GM23338 (cell line): Measurements from ENCODE around the gene ATP6V0E2. TPM values are rescaled to one million over a fixed set of nuclear protein-coding genes. Genes with fewer than 3 reads are reported as not detected.

Source experiments
- ATAC-seq: fragments of 200-7000 bp; cut with Tn5 transposase; 3 replicates; pipeline ENCODE4 v1.9.1; 2020
- DNase-seq: peaks from one replicate; pipeline ENCODE4 v3.0.0-alpha.2; 2015; ENCODE audit warnings: low spot score
- H2AFZ ChIP-seq: fragments of 200-600 bp; sonication (generic); 2 replicates; pipeline ENCODE4 v1.8.0; 2016; ENCODE audit warnings: antibody characterized with exemption, mild to moderate bottlenecking, moderate library complexity
- H3F3A ChIP-seq: fragments of 200-600 bp; sonication (generic); replicated peaks from 2 replicates; pipeline ENCODE4 v1.8.0; 2017; ENCODE audit warnings: antibody characterized with exemption, mixed run types, low read depth
- H3K27ac ChIP-seq: fragments of 200-600 bp; sonication (generic); 2 replicates; pipeline ENCODE4 v1.6.1; 2016; ENCODE audit warnings: low read depth
- H3K27me3 ChIP-seq: fragments of 200-600 bp; sonication (generic); 2 replicates; pipeline ENCODE4 v1.8.0; 2016; ENCODE audit warnings: mild to moderate bottlenecking, mixed run types, moderate library complexity; ENCODE audit not compliant: insufficient read depth
- H3K36me3 ChIP-seq: fragments of 200-600 bp; sonication (generic); 2 replicates; pipeline ENCODE4 v1.8.0; 2016; ENCODE audit warnings: mild to moderate bottlenecking; ENCODE audit not compliant: insufficient read depth
- H3K4me1 ChIP-seq: fragments of 200-600 bp; sonication (generic); 2 replicates; pipeline ENCODE4 v1.8.0; 2016; ENCODE audit warnings: mild to moderate bottlenecking, moderate library complexity; ENCODE audit not compliant: insufficient read depth
- H3K4me2 ChIP-seq: fragments of 200-600 bp; sonication (generic); 2 replicates; pipeline ENCODE4 v1.7.1; 2017; ENCODE audit warnings: mixed run types
- H3K4me3 ChIP-seq: fragments of 200-600 bp; sonication (generic); 2 replicates; pipeline ENCODE4 v1.6.1; 2016; ENCODE audit warnings: mixed run types
- H3K79me2 ChIP-seq: fragments of 200-600 bp; sonication (generic); replicated peaks from 2 replicates; pipeline ENCODE4 v1.8.0; 2017; ENCODE audit warnings: mild to moderate bottlenecking; ENCODE audit not compliant: insufficient read depth
- H3K9me2 ChIP-seq: fragments of 200-600 bp; sonication (generic); 2 replicates; pipeline ENCODE4 v1.8.0; 2017; ENCODE audit not compliant: insufficient read depth
- H4K20me1 ChIP-seq: fragments of 200-600 bp; sonication (generic); replicated peaks from 2 replicates; pipeline ENCODE4 v1.8.0; 2017; ENCODE audit warnings: mild to moderate bottlenecking; ENCODE audit not compliant: insufficient read depth
- H3K27ac Mint-ChIP-seq: 2 replicates; pipeline ENCODE4 v1.8.0; 2020; ENCODE audit warnings: inconsistent platforms, mild to moderate bottlenecking, moderate library complexity, mixed read lengths
- H3K27me3 Mint-ChIP-seq: 3 replicates; pipeline ENCODE4 v1.8.0; 2022; ENCODE audit warnings: low read depth, mild to moderate bottlenecking, moderate library complexity, mixed read lengths, inconsistent platforms; ENCODE audit not compliant: insufficient read depth, poor library complexity
- H3K36me3 Mint-ChIP-seq: 3 replicates; pipeline ENCODE4 v1.8.0; 2021; ENCODE audit warnings: low read depth, mild to moderate bottlenecking, inconsistent platforms, moderate library complexity, mixed read lengths
- H3K4me1 Mint-ChIP-seq: 3 replicates; pipeline ENCODE4 v1.8.0; 2020; ENCODE audit warnings: mild to moderate bottlenecking, inconsistent platforms, mixed read lengths
- H3K4me3 Mint-ChIP-seq: 3 replicates; pipeline ENCODE4 v1.8.0; 2021; ENCODE audit warnings: moderate library complexity, mild to moderate bottlenecking, inconsistent platforms, mixed read lengths
- H3K9me3 Mint-ChIP-seq: 3 replicates; pipeline ENCODE4 v1.8.0; 2020; ENCODE audit warnings: moderate library complexity, mild to moderate bottlenecking, inconsistent platforms, mixed read lengths
- CREB1 ChIP-seq: fragments of 250-450 bp; sonication (Bioruptor Pico); IDR thresholded peaks from 2 replicates; pipeline ENCODE4 v1.5.0; 2020; ENCODE audit warnings: low read depth, mild to moderate bottlenecking, moderate library complexity
- CTCF ChIP-seq, 2 experiments: fragments of 200-600 bp in 1 of 2; sonication (generic) in 1 of 2; conservative IDR thresholded peaks; 2 replicates each; pipeline versions ENCODE4 v1.5.1 to v1.6.1; 2016 to 2017; ENCODE audit warnings: antibody characterized with exemption in 2 of 2, low read depth in 2 of 2, mild to moderate bottlenecking in 2 of 2, moderate library complexity in 1 of 2
- ETS1 ChIP-seq: IDR thresholded peaks from 2 replicates; pipeline ENCODE4 v1.6.1; 2016; ENCODE audit warnings: antibody characterized with exemption
- EZH2phosphoT487 ChIP-seq: fragments of 200-600 bp; sonication (generic); IDR thresholded peaks from one replicate; pipeline ENCODE4 v1.8.1; 2018; ENCODE audit warnings: antibody characterized with exemption; ENCODE audit not compliant: unreplicated experiment
- JUNB ChIP-seq: IDR thresholded peaks from one replicate; pipeline ENCODE4 v1.6.1; 2016; ENCODE audit warnings: antibody characterized with exemption; ENCODE audit not compliant: unreplicated experiment
- POLR2AphosphoS5 ChIP-seq: IDR thresholded peaks from 2 replicates; pipeline ENCODE4 v1.6.1; 2016; ENCODE audit warnings: antibody characterized with exemption, low read depth
- REST ChIP-seq: IDR thresholded peaks from one replicate; pipeline ENCODE4 v1.6.1; 2018; ENCODE audit warnings: antibody characterized with exemption; ENCODE audit not compliant: unreplicated experiment
- STAT1 ChIP-seq: IDR thresholded peaks from one replicate; pipeline ENCODE4 v1.6.1; 2016; ENCODE audit warnings: antibody characterized with exemption; ENCODE audit not compliant: unreplicated experiment
- ZNF114 ChIP-seq: fragments of 250-450 bp; sonication (Bioruptor Pico); IDR thresholded peaks from 2 replicates; pipeline ENCODE4 v1.5.0; 2020; ENCODE audit warnings: mild to moderate bottlenecking, moderate library complexity
- ZNF331 ChIP-seq: fragments of 250-450 bp; sonication (Bioruptor Pico); IDR thresholded peaks from 2 replicates; pipeline ENCODE4 v1.5.0; 2020; ENCODE audit warnings: low read depth, mild to moderate bottlenecking, moderate library complexity
- ZNF462 ChIP-seq: fragments of 250-450 bp; sonication (Bioruptor Pico); IDR thresholded peaks from 2 replicates; pipeline ENCODE4 v1.5.0; 2020; ENCODE audit warnings: mild to moderate bottlenecking, moderate library complexity
- polyA plus RNA-seq: library from polyadenylated mRNA; unstranded; fragments of >200 nt; fragmentation: Nextera tagmentation; extraction: Ambion mirVana; gene quantifications from 2 replicates; pipeline ENCODE4 v1.2.1, GENCODE V29; 2016
- total RNA-seq: library from RNA; depleted of rRNA; stranded (reverse); fragments of >200 nt; shearing (Covaris generic); gene quantifications from 2 replicates; pipeline ENCODE4 v1.2.3, GENCODE V29; 2014

ATP6V0E2 gene
- total and polyA plus RNA-seq, 2 experiments from 2014 or later, result 15.6 to 34.7 TPM

DNA sequence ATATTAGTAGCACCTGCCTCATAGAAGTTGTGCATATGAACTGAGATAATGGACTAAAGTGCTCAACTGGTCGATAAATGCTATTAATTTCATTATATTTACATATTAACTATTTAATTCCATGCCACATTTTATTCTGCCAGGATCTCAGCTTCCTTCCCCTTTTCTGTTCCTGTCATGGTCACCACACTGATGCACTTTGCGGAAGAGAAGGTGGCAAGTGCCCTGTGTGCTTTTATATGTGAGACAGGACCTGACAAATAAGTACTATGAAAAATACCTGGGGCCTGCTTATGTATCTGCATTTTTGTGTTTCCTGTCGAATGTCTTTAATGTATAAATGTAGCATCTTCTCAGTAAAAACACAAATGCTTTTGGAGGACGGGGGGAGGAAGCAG is 12.2 kb downstream of the ATP6V0E2 start:
- ATAC-seq (no peak), DNase-seq (no peak)
- Histone ChIP-seq H4K20me1 (no peaks in the 10 kb centered on the region), H3K4me1 (peaks cover 8% of the 10 kb centered on the region; the same call in 1 of the 2 replicates), H3K79me2 (no peaks in the 10 kb centered on the region), H3F3A (no peaks in the 10 kb centered on the region), H3K4me3 (no peak overlapping the region), H3K27ac (no peak overlapping the region), H3K27me3 (no peaks in the 10 kb centered on the region), H3K9me2 (no peaks in the 10 kb centered on the region), H3K36me3 (no peaks in the 10 kb centered on the region), H2AFZ (no peak overlapping the region), H3K4me2 (peak overlapping the region; percentile 44; the same call in 1 of the 2 replicates)
- no peak overlapping the region for H3K4me3 Mint-ChIP-seq
- peaks cover 6% of the 10 kb centered on the region for H3K27me3 Mint-ChIP-seq
- H3K36me3 Mint-ChIP-seq, result 0 out of 3 replicates have a peak, but pooled peaks cover 3% of the 10 kb centered on the region
- H3K9me3 Mint-ChIP-seq, result no peaks in the 10 kb centered on the region
- H3K27ac Mint-ChIP-seq, result no peak overlapping the region
- TF ChIP-seq CREB1 (CRISPR knock-in tag) (no peak), ZNF114 (CRISPR knock-in tag) (no peak), CTCF (conservative IDR thresholded peaks at IDR 0.05; ENCODE audit: low read depth in 2 of 2) (no peak), JUNB (no peak), STAT1 (no peak), REST (no peak), ZNF331 (CRISPR knock-in tag) (no peak), EZH2phosphoT487 (no peak), ETS1 (no peak), POLR2AphosphoS5 (no peak), ZNF462 (CRISPR knock-in tag) (no peak)
- H3K4me1 Mint-ChIP-seq, result peaks cover 15% of the 10 kb centered on the region
